GM12873 (cell line): ENCODE results near the gene TFDP1.

Experiments
- CTCF ChIP-seq: IDR thresholded peaks from 2 replicates; pipeline ENCODE4 v1.5.1; 2012; ENCODE audit warnings: low read depth, mild to moderate bottlenecking, moderate library complexity, low read length, control low read depth; ENCODE audit not compliant: insufficient read depth; ENCODE audit errors: missing control alignments

TFDP1 gene

DNA sequence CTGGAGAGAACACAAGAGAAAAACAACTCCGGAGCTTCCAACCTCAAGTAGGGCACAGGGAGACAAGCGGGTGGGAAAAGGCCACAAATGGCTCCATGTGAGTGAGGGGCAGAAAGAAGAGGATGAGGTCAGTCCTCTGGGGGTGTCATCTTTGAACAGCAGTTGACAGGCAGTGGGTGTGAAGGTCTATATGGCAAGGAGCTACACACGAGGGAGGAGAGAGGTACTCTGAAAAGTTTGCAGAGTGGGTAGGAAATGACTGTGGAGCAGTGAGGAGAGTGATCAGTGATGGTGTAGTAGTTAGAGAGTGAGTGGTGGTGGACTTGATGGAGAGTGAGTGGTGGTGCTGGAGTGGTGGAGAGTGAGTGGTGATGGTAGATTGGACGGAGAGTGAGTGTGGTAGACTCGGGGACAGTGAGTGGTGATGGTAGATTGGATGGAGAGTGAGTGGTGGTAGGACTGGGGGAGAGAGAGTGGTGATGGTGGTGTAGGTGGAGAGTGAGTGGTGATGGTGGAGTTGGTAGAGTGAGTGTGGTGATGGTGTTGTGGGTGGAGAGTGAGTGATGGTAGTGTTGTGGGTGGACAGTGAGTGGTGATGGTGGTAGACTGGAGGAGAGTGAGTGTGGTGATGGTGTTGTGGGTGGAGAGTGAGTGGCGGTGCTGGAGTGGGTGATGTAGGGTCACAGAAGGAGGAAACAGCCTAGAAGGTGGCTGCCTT is 4.0 kb downstream of the TFDP1 start:
- no peak for TF ChIP-seq CTCF

DNA sequence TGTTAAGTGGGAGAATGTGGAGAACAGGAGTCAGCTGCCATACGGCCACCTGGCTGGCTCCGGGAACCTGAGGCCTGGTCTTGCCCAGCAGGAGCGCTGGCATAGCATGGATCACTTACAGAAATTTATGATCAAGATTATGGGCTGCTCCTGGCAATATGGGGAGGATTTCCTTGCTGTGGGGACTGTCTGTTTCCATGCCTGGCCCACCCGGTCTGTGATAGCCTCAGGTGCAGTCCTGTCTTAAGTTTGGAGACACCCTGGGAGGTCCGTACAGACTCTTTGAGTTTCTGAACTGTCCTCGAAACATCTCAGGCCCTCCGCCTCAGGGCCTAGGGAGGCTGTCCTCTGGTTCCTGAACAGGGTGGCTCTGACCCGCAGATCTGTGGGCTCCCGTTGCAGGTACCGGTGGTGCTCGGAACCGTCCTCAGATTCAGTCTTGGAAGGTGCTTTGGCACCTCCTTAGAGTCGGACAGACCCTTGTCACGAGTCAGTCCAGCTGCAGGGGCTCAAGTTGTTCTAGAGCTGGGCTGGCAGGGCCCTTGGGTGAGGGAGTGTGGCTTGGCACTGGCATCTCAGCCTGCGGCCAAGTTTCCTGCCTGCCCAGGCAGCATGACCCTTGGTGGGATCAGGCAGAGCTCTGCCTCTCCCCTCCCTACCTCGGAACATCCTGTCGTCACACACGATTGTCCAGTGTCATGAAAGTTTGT is 4.9 kb downstream of the TFDP1 start:
- TF ChIP-seq CTCF: no peak

DNA sequence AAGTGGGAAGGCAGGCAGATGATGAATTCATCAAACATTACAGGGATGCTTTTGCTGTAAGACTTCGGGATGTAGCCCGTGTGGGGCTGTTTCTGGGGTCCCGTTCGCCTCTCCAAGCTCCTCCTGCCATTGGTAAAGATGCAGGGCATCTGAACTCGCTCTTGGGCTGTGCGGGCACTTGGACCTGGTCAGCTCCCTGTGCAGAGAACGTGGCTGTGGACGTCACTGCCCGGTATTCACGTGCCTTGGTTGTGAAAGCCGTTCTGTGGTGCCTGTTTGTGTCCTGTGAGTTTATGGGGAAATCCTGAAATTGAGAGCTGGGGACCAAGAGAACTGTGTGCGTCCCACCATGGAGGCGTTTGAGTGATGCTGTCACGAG is 5.4 kb downstream of the TFDP1 start:
- TF ChIP-seq CTCF: no peak

DNA sequence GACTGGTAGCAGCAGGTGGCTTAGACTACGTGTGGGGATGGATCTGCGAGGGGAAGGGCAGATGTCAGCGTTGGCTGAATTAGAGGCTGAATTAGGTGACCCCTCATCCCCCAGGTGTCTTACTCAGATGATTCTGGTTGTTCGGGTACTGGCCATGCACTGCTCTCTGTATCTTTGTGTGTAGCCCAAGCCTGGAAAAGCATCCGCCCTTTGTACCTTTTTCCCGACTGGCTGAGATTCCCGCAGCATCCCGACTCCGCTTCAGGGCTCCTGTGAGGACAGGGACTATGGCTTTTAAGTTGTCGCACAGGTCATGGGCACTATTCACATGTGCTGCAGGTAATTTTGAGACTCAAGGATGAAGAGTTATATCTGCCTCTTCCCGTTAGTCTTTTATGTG is 7.2 kb downstream of the TFDP1 start:
- TF ChIP-seq CTCF: no peak

DNA sequence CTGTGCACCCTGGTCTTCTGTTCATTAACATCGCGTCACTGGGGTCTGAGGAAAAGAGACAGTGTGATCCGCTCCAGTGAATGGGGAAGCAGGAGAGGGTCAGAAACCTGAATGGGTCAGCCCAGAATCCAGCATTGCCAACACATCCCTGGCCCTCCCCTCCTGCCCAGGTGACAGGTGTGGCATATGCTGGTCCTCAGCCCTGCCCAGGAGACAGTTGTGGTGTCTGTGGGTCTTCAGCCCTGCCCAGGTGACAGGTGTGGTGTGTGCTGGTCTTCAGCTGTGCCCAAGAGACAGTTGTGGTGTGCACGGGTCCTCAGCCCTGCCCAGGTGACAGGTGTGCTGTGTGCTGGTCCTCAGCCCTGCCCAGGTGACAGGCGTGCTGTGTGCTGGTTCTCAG is 8.0 kb downstream of the TFDP1 start:
- no peak for TF ChIP-seq CTCF

- no peak for TF ChIP-seq CTCF
These were observed 10.6 kb downstream of the TFDP1 start for GRCh38 chr13:113595131-113595530.

- TF ChIP-seq CTCF: no peak
These were observed 12.0 kb downstream of the TFDP1 start for GRCh38 chr13:113596321-113597200.
